HS-5 (cell line): Measurements from ENCODE around the gene KRTAP19-2.
"Not testable (repeated sequence)": the region's sequence is repeated elsewhere in the genome, so short reads cannot be mapped to it uniquely, and the experiment has no call there.

Experiments used
- DNase-seq: peaks from one replicate; pipeline ENCODE4 v3.0.0-alpha.2; 2012; ENCODE audit warnings: low read depth

The KRTAP19-2 gene, protein sequence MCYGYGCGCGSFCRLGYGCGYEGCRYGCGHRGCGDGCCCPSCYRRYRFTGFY

DNA sequence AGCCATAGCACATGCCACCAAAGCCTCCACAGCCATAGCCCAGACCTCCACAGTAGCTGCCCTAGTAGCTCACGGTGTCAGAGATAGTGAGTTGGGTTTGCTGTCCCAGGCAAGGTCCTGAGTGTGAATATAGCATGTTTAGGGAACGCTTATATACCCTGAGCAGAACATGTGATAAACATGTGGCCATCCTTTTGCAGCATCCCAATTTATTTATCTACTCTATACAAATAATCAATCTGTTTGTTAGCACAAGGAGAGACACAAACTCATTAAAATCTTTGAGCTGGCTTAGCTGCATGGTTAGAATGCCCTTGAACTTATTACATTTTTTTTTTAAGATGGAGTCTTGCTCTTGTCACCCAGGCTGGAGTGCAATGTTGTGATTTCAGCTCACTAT is at the start of gene KRTAP19-2:
Gene KRTAP19-2 (minus strand): TSS at position 101 of the 400 bp plus-strand sequence. CDS start 88 bp downstream, at position 13.
- no peak for DNase-seq

DNA sequence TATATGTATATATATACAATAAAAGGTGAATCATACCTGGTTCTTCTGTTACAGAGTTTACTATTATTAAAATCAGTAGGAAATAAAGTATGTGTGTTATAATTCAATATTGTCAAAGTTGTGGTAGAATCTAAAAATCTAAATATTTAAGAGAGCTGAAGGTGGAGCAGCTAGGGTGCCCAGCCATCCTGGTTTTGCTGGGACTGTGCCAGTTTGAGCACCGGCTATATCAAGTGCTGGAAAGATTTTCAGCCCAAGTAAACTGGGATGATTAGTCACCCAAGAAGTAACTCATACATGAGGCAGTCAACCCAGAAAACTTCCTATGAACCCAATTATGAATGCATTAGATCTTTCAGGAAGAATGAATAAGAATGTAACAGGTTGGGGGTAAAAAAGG is 31.6 kb upstream of the KRTAP19-2 start:
- DNase-seq: no peak

DNA sequence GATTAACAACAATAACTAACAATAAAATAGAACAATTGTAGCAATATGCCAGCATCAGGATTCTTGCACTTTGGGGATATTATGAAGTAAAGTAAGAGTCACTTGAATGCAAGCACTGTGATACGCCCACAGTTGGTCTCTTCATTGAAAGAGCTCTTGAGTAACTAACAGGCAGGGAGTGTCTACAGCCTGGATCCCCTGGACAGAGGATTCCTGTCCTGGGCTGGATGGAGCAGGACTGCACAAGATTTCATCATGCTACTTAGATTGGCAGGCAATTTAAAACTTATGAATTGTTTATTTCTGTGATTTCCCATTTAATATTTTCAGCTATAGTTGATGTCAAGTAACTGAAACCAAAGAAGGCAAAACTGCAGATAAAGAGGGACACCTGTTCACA is 28.4 kb upstream of the KRTAP19-2 start:
- no peak for DNase-seq

DNA sequence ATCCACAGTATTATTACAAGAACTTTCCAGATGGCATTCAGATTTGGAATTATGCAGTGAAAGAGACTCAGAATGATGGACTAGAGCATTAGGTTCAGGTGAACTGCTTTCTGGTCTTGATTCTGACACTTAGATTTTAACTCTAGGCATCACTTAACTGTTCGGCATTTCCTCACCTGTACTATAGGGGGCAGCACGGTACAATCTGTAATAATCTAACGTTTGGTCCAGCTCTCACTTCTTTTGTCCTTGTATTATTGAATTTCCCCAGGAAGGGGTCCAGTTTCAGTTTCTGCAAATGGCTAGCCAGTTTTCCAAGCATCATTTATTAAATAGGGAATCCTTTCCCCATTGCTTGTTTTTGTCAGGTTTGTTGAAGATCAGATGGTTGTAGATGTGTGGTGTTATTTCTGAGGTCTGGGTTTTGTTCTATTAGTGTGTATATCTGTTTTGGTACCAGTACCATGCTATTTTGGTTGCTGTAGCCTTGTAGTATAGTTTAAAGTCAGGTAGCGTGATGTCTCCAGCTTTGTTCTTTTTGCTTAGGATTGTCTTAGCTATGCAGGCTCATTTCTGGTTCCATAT is 18.5 kb upstream of the KRTAP19-2 start:
- DNase-seq: not testable (repeated sequence)

DNA sequence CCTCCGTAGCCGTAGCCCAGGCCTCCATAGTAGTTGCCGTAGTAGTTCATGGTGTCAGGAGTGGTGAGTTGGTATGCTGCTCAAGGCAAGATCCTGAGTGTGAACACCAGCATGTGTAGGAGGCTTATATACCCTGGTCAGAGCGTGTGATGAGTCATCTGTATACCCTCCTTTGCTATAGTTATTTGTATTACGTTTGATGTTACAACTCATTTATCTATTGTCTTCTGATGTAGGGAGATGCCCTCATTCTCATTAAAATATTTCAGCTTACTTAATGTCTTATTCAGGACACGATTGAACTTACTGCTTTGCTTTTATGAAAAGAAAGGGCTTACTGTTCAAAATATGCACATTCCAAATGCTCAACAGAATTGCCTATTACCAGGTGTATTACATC is 14.8 kb upstream of the KRTAP19-2 start, which contains the start of gene KRTAP19-5:
Gene KRTAP19-5 (minus strand): TSS at position 101 of the 400 bp plus-strand sequence. CDS start 51 bp downstream, at position 50.
- DNase-seq: no peak

GRCh38 chr21:30497065-30497464 is 9.8 kb upstream of the KRTAP19-2 start, which contains the start of gene KRTAP19-4:
TSS of gene KRTAP19-4 (minus strand) at chr21:30497165. CDS start at chr21:30497110, 55 bp downstream.
- no peak for DNase-seq

DNA sequence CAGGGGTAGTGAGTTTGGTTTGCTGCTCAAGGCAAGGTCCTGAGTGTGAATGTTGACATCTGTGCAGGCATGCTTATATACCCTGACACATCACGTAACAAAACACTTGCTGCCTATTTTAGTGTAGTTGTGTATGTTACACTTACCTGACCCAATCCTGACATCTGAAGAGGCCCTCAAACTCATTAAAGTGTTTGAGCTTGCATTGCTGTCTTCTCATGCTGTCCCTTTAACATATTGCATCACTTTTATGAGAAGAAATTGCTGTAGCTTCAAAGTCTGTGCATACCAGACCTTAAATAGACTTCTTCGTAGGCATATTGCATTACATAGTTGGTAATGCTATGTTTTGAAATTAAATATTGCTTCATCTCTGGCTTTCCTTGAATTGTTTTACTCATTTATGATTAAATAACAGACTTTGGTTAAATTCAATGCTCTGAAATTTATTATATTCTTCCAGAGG is 4.8 kb upstream of the KRTAP19-2 start, which contains the start of gene KRTAP19-3:
Gene KRTAP19-3 (minus strand): TSS at position 51 of the 466 bp plus-strand sequence. CDS start 56 bp downstream, outside the sequence.
- DNase-seq: no peak

DNA sequence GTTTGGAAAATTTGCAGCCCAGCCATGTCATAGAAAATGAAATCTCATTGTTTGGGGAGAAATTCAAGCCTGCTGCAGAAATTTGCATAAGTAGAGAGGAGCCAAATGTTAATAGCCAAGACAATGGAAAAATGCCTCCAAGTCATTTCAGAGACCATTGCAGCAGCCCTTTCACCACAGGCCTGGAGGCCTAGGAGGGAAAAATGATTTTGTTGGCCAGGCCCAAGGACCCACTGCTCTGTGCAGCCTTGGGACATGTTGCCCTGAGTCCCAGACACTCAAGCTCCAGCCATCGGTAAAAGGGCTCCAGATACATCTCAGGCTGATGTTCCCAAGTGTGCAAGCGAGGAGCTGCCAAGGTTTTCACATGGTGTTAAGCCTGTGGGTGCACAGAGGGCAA is 1.1 kb downstream of the KRTAP19-2 start:
- DNase-seq: no peak

DNA sequence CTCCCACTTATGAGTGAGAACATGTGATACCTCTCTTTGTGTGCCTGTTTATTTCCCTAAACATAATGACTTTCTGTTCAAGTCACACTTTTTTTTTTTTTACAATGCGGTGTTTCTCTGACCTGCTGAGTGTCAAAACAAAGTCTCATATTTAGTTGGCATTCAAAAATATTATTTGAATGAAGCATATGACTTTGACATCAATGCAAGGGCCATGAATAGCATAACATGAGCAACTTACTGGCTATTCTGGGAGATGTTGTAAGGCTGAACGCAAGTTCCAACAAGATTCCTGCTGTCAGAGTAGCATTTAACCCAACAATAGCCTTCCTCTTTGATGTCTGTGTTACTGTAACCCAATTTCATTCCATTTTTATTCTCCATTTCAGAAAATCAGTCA is 5.1 kb downstream of the KRTAP19-2 start:
- no peak for DNase-seq

- DNase-seq: no peak
These were observed 7.1 kb downstream of the KRTAP19-2 start, which contains the start of gene KRTAP19-1 for GRCh38 chr21:30480145-30480544. TSS of gene KRTAP19-1 (minus strand) at chr21:30480367. CDS start at chr21:30480317, 50 bp downstream.

DNA sequence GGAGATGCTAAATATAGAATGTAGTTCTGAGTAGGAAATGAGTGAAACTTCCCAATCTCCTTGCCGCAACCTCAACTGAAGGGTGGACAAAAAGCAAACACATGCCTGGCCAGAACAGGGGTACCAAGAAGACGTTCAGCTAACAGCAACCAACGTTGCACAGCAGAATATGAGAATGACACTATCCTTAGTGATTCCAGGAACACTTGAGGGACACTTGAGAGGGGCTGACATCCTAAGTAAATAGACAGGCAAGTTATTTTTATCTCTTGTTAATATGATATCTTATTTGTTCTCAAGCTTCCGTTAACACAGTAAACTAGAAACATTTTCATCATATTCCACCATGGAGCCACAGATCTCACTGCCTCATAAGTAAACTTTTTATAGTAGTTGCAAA is 8.0 kb downstream of the KRTAP19-2 start:
- DNase-seq: no peak

GRCh38 chr21:30478004-30478403 is 9.2 kb downstream of the KRTAP19-2 start:
- DNase-seq: no peak

DNA sequence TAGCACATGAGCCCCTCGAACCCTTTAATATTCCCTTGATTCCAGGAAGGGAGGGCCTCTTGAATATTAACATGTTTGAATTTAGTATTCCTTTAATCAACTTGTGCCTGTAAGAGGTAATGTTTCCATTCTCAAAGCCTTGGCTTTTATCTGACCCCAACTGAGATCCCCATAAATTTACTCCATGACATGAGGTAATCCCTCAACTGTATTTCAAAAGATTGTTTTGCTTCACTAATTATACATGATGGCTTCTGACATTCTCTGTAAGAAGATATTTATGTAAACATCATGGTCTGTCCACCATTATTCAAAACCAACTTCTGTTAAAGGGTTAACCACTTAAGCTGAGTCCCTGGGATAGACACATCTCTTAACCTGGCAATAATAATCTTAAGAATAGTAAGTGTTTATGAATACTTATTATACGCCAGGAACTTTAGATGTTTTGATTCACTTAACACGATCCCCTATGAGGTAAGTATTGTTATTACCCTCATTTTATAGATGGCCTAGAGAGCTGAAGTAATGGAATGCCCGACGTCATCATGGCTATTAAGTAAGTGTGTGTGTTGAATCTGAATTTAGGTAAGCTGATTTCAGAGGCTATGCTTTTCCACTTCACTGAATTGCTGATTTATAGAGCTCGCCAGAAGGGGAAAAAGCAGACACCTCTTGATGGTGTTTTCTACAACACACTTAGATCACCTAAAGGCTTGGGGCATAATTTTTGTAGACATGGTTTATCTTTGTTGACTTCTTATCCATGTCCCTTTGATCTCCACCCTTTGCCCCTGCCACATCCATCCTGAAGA is 18.1 kb downstream of the KRTAP19-2 start:
- DNase-seq: no peak

GRCh38 chr21:30463713-30464112 is 23.5 kb downstream of the KRTAP19-2 start:
- DNase-seq: no peak

DNA sequence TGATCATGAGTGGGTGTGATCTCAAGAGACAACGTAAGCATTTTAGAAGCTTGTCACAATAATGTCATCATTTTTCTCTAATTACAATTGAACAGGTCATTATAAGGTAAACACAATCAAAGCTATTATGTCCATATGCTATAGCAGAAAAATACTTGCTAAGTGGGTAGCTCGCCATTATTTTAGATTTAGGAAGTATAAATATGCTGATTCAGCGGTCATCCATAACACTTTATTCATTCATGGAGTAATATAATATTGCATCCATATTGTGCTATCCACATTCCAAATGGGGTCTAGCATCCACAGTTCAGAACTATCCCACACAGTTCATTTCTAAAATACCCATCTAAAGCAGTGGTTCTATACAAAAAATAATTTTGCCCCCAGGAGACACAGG is 38.7 kb downstream of the KRTAP19-2 start:
- no peak for DNase-seq

GRCh38 chr21:30447056-30447455 is 40.2 kb downstream of the KRTAP19-2 start:
- no peak for DNase-seq

GRCh38 chr21:30444204-30444603 is 43.0 kb downstream of the KRTAP19-2 start:
- no peak for DNase-seq

DNA sequence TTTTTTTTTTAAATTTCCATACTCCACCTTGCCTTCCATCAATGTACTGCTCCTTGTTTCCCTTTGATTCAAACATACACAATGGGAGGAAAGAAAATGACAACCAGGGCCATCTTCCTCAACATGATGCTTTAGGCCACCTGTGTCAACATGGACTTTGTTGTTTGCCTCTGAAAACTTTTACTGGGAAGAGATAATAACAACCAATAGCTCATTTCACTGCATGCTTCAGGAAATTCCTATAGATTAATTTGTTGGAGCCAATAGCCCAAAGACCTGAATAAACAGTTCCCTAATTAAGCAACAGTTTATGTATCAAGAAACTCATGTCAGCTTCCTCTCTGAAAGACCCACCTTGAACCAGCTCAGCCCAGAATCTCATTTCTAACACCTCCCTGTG is 44.0 kb downstream of the KRTAP19-2 start:
- no peak for DNase-seq

DNA sequence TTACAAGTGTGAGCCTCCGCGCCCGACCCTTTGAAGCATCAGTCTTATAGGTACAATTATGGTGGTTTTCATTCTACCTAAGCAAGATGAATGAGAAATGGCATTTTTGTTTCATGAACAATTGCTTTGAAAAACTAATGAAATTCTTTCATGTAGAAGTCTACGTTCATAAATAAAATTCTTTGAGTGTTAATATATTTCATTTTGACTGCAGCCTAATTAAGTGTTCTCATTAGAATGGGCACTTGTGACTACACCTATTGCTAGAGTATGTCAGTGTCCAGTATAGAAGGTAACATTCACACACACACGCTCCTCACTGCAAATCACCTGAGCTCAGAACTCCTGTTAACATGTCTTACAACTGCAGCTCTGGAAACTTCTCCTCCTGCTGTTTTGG is 47.3 kb downstream of the KRTAP19-2 start, which contains the start of gene KRTAP15-1:
Gene KRTAP15-1 (plus strand): TSS at position 301 of the 400 bp plus-strand sequence. CDS start 53 bp downstream, at position 354.
- DNase-seq: no peak
